Activated T-helper 1 cell treated with Interleukin-2 at 50 U/mL for 16 hours (primary cell): ENCODE results near the gene CAPZA3.
"Not testable (repeated sequence)": the region's sequence is repeated elsewhere in the genome, so short reads cannot be mapped to it uniquely, and the experiment has no call there.

Source experiments
- DNase-seq: peaks from one replicate; pipeline ENCODE4 v3.0.0-alpha.2; 2020; ENCODE audit warnings: low read depth

Gene CAPZA3

DNA sequence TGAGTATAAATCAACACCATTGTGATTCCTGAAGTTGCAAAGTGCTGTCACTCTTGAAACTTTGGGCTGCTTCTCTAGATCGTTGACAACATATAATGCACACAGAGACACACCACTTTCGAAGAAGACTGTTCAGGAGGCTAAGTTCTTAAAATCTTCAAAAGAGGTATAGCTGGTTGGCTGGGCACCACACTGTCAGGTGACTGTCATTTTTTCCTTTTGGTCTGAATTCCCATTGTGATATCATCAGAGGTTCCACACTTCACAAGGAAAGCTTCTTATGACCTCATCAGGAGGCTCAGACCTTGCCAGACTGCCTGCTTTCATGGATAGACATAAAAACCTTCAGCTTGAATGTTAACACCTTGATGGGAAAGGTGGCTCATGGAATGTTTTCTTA lies at the start of gene CAPZA3, which contains the start of gene PLCZ1:
CAPZA3 (plus strand) TSS at position 301 of the 400 bp plus-strand sequence. CDS start 150 bp downstream, outside the sequence.
PLCZ1 (minus strand) TSS at position 194 of the 400 bp plus-strand sequence. CDS start 641 bp downstream, outside the sequence.
- DNase-seq: no peak

DNA sequence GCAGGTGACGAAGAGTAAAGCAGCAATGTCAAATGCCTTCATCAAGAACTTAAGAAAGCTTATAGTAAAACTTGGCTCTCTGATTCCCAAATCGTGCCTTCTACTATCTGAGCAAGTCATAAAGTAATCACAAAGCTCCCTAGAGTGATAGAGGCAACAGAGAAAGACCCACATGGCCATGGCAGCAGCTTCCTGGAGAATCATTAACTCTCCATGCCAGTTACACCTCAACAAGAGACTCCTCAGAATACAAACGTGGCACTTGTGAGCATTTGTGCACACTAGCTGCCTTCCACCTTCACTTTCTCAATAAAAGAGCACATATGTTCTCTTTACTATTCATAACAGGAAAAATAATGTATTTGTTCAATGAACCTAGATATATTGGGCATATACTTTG lies 48.1 kb upstream of the CAPZA3 start:
- DNase-seq: no peak

DNA sequence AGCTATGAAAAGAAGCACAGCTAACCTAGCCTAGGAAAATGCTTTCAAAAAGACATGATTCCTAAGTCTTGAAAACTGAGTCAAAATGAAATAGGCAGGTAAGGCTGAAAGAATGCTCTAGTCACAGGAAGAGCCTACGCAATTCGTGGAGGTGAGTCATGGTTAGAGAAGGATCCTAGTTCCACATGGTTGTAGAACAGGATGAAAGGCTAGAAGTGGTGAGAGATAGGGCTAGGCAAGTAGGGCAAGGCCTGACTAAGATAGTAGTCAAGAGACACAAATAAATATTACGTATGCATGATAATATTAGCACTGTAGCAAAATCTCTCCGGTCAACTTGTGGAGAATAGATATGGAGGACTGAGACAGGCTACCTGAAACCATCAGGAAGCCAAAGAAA lies 47.3 kb upstream of the CAPZA3 start:
- DNase-seq: no peak

DNA sequence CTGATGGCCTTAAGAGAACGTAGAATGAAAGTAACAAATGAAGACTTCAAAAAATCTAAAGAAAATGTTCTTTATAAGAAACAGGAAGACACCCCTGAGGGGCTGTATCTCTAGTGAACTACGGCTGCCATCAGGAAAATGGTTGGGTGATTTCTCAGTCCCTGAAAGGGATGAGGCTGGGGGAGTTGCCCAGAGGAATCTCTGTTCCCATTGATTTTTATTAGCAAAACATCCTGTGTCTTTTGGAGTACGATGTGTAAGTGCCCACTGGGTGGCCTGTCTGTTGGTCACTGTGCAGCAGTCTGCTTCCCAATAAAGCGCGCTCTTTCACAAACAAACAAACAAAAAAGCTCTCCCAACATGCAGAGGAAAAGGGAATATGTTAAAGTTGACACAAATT lies 43.9 kb upstream of the CAPZA3 start:
- DNase-seq: not testable (repeated sequence)

DNA sequence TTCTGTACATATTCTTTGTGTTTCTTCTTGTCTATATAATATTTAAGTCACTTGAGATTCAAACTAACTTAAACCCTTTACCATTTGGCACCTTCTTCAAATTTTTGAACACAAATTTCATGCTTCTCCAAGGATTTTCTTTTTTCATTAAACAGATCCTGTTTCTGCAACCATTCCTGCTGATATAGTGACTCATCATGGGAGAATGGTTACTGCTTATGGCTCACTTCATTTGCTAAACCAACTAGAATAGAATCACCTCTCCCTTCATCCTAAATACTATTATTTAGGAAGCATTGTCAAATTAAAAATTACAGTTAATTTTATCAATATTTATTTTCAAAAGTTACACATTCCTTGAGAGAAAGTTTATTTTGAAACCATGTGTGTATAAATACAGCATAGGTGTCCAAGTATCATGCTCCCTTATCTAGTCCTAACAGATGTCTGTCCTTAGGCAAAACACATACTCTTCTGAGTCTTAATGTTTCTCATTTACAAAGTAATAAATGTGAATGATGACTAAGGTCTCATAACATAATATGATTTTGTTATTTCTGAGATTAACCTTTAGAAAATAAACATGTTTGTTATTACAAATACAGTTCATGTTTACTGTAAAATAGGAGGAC lies 40.8 kb upstream of the CAPZA3 start:
- DNase-seq: no peak

GRCh38 chr12:18700271-18700670 lies 37.6 kb upstream of the CAPZA3 start:
- DNase-seq: no peak

DNA sequence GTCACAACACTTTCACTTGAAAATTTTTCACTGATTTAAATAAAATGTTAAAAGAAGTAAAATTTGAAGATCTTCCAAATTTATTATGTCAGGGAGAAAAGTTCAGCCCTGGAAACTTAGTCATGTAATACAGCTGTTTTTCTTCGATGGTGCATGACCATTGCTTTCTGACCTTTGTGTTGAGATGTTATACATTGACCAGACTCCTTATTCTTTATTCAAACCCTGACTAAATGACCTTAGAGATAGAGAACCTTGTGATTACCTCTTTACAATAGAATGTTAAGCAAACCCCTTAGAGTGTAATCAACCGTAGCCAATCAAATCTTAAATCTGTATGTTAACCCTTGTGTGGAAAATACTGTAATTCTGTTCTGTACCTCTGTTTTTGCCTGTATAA lies 34.6 kb upstream of the CAPZA3 start:
- DNase-seq: no peak

- no peak for DNase-seq
Measured at GRCh38 chr12:18703911-18704310, 34.0 kb upstream of the CAPZA3 start.

DNA sequence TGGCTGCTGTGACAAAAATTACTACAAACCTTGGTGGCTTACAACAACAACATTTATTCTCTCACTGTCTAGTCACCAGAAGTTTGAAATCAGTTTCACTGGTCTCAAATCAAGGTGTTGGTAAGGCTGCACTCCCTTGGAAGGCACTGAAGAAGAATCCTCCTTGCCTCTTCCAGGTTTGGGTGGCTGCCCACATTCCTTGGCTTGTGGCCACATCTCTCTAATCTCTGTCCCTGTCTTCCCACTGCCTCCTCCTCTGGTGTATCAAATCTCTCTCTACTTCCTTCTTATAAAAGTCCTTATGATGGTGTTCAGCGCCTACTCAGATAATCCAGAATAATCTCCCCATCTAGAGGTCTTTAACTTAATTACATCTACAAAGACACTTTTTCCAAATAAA lies 31.1 kb upstream of the CAPZA3 start:
- DNase-seq: no peak

- no peak for DNase-seq
Measured at GRCh38 chr12:18716236-18716635, 21.7 kb upstream of the CAPZA3 start.

- DNase-seq: no peak
Measured at GRCh38 chr12:18718462-18718861, 19.5 kb upstream of the CAPZA3 start.

DNA sequence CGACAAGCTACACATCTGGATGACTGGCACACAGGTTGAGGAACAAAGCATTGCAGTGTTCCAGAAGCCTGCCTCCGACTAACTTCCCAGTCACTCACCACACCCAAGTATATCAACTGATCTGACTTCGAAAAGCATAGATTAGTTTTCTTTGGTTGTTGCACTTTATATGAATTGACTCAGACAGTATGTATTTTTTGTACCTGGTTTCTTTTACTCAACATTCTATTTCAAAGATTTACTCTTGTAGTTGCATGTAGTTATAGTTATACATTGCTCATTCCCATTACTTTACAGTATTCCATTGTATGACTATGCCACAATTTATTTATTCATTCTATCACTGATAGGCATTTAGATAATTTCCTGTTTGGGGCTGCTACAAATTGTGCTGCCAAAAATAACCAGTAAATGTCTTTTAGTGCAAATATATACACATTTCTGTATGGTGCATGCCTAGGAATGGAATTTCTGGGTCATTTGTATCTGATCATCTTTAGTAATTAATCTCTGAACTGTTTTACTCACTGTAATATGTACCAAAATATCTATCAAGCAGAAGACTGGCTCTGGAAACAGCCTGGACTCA lies 17.9 kb upstream of the CAPZA3 start:
- no peak for DNase-seq

- no peak for DNase-seq
Measured at GRCh38 chr12:18720690-18721089, 17.2 kb upstream of the CAPZA3 start.

DNA sequence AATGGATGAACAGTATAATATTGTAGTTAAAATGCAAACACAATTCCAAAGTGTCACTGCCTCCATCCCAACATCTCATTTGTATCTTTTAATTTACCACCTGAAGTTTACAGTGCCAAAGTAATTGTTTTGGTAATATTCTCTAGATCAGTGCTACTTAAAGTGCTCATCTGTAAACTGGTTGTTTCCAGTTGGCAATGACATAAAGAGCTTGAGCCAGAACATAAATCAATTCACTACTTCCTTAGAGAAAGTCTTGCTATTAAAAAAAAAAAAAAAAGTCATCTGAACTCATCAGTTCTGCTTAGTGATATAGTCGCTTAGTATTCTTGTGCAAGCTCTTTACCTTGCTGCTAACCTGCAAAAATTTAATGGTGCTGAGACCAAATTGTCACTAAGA lies 16.5 kb upstream of the CAPZA3 start:
- DNase-seq: no peak

- DNase-seq: no peak
Measured at GRCh38 chr12:18723752-18724151, 14.2 kb upstream of the CAPZA3 start.

DNA sequence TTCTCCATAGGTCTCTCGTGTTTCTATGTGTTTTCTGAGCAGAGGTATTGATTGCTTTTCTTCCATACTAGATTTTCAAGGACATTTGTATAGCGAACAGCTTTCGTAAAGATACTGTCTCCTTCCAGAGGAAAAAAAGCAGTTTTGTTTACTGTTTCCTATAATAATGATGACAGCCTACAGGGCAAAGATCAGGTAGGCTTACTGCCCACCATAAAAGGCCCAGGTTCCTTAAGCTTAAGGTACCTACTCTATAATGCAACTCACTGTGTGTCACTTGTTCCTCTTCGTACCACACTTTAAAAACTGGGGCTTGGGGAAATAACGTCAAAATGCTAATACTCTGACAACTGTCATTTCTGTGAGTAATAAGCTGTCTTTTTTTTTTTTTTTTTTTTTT lies 6.8 kb upstream of the CAPZA3 start:
- DNase-seq: no peak

DNA sequence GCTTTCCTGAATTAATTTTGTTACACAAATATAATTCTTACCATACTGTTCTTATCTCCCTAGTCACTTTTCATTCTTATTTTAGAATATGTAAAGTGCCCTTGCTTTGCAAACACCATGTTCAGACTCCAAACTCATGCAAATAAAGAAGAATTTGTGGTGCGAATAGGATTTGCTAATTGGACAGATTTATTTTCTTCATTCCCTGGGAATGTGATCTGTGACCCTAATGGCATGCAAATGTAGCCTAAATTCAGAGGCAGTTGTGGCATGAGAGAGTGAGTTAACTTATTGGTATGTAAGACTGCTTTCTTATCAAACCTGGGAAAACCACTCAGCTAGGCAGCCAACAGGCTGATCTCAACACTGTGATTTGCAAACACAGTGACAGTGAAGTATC lies 10.0 kb downstream of the CAPZA3 start:
- no peak for DNase-seq

DNA sequence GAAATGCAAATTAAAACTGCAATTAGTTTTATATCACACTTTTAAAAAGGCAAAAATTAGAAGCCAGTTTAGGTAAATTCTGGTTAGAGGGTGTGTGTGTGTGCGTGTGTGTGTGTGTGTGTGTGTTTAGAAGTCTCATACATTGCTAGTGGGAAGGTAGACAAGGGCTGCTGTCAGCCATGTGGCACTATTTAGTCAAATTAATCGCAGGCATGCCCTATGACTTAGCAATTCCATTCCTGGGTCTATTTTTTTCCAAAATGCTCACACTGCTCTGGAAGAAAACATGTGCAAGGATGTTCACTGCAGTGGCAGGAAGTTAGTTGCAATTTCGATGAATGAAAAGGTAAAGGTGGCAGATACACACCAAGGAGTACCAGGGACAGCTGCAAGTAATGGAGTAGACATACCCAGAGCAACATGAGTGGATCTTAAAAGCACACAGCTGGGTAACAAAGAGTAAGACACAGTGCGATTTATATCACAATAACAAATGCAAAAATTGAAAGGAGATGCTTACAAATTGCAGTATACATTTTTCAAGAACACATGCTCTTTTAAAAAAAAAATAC lies 11.6 kb downstream of the CAPZA3 start:
- DNase-seq: no peak

DNA sequence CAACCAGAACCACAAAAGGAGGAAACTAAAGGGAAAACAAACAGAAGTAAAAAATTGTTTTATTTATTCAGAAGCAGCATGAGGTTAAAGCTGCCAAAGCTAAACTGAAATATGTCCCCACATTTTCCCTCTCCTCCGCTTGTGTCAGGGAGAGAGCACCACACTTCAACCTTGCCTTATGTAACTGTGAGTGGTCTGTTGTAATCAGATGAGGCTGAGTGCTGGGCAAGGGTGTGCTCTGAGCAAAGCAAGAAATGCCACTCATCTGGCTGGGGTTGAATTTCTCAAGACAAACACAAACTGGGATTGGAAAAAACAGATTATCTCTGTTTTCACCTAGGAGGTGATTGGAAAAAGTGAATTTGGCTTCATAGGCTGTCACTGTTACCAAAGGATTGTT lies 12.2 kb downstream of the CAPZA3 start:
- DNase-seq: no peak

DNA sequence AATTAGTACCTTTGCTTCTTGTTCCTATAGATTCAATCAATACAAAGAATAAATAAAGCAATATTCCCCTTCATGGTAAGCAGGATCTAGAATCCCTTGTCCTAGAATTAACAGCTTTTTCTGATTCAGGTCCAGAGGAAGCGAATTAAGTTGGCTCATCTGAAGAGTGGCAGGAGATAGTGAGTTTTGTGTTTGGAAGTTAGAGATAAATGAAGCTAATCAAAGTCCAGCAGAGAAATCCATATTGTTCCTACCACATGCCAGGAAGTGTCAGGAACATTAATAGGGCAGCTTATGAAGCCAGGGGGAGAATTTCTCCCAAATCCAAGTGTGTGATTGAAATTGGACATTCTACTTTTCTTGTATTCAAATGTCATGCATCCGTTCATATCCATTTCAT lies 13.9 kb downstream of the CAPZA3 start:
- DNase-seq: no peak

GRCh38 chr12:18752280-18752920 lies 14.5 kb downstream of the CAPZA3 start:
- DNase-seq: no peak

GRCh38 chr12:18752947-18753346 lies 15.0 kb downstream of the CAPZA3 start:
- DNase-seq: no peak

DNA sequence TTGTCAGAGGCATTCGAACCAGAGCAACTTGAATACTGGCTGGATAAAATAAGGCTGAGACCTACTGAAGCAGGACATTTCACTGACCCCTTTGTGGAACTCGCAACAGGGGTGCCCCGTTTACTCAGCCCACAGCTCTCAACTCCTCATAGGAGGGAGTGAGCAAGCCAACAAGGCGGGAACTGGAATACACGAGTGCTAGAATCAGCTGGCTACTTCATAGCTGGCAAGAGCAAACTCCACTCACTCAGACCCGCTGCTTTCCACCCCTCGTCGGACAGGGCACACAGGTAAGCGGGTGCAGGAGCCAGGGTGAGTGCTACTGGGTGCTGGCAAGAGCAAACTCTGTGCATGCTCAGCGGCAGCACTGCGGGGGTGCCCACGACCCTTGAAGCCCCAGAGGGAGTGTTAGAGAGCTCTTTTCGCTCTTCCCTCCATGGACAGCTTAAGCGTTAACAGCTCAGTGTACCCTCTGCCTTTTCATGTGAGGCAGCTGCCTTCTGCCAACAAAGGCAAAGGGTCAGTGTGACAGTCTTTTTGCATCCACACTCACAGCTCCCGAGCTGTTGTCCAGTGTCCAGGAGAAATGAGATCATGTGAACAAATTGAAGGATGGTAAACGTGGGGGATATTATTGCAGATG lies 15.7 kb downstream of the CAPZA3 start:
- DNase-seq: no peak
